DOHH2 (cell line): ENCODE data around the gene KCNAB1.

ENCODE experiments used
- H3F3A ChIP-seq: fragments of 200-600 bp; sonication (generic), shearing (Covaris generic); 2 replicates; pipeline ENCODE4 v1.6.0; 2016; ENCODE audit warnings: antibody characterized with exemption, mild to moderate bottlenecking; ENCODE audit not compliant: control insufficient read depth, insufficient read depth
- H3K27ac ChIP-seq: fragments of 200-600 bp; sonication (generic); 2 replicates; pipeline ENCODE4 v1.5.1; 2014; ENCODE audit warnings: low read depth, mild to moderate bottlenecking, low read length, moderate library complexity
- H3K27me3 ChIP-seq: fragments of 200-600 bp; sonication (generic); 2 replicates; pipeline ENCODE4 v1.6.1; 2014; ENCODE audit warnings: mild to moderate bottlenecking, low read length, mixed read lengths; ENCODE audit not compliant: control insufficient read depth
- H3K36me3 ChIP-seq: fragments of 200-600 bp; sonication (generic); 2 replicates; pipeline ENCODE4 v1.6.1; 2014; ENCODE audit warnings: mild to moderate bottlenecking, low read length, moderate library complexity, mixed read lengths; ENCODE audit not compliant: control insufficient read depth
- H3K4me1 ChIP-seq: fragments of 200-600 bp; sonication (generic); 2 replicates; pipeline ENCODE4 v1.6.1; 2014; ENCODE audit warnings: mild to moderate bottlenecking, low read length, mixed read lengths; ENCODE audit not compliant: control insufficient read depth
- H3K4me2 ChIP-seq: fragments of 200-600 bp; sonication (generic); 2 replicates; pipeline ENCODE4 v1.6.0; 2014; ENCODE audit warnings: mild to moderate bottlenecking, low read length, moderate library complexity
- H3K4me3 ChIP-seq: fragments of 200-600 bp; sonication (generic); 2 replicates; pipeline ENCODE4 v1.5.1; 2014; ENCODE audit warnings: mild to moderate bottlenecking, low read length, mixed read lengths
- H3K79me2 ChIP-seq: fragments of 200-600 bp; sonication (generic); 2 replicates; pipeline ENCODE4 v1.6.1; 2014; ENCODE audit warnings: mild to moderate bottlenecking, low read length, mixed read lengths; ENCODE audit not compliant: control insufficient read depth
- H3K9me2 ChIP-seq: fragments of 200-600 bp; sonication (generic); replicated peaks from 2 replicates; pipeline ENCODE4 v1.6.1; 2014; ENCODE audit warnings: mild to moderate bottlenecking, low read length, mixed read lengths; ENCODE audit not compliant: control insufficient read depth
- H3K9me3 ChIP-seq: fragments of 200-600 bp; sonication (generic); 2 replicates; pipeline ENCODE4 v1.6.1; 2014; ENCODE audit warnings: antibody characterized with exemption, low read length, mixed read lengths; ENCODE audit not compliant: control insufficient read depth, insufficient read depth
- H4K20me1 ChIP-seq: fragments of 200-600 bp; sonication (generic); 2 replicates; pipeline ENCODE4 v1.6.0; 2014; ENCODE audit warnings: low read depth, mild to moderate bottlenecking, antibody characterized with exemption, low read length, moderate library complexity; ENCODE audit not compliant: control insufficient read depth, insufficient read depth
- CTCF ChIP-seq: fragments of 200-600 bp; sonication (generic); IDR thresholded peaks from one replicate; pipeline ENCODE4 v1.5.1; 2014; ENCODE audit warnings: antibody characterized with exemption, mild to moderate bottlenecking, low read depth, low read length; ENCODE audit not compliant: poor library complexity, severe bottlenecking
- EZH2phosphoT487 ChIP-seq: fragments of 200-600 bp; sonication (generic); IDR thresholded peaks from 2 replicates; pipeline ENCODE4 v1.6.1; 2017; ENCODE audit warnings: borderline replicate concordance, mild to moderate bottlenecking, antibody characterized with exemption, low read length, moderate library complexity, mixed read lengths

The KCNAB1 gene

GRCh38 chr3:156532730-156533129 is 412.4 kb downstream of the KCNAB1 start:
- Histone ChIP-seq H3K9me2 (no peaks in the 10 kb centered on the region), H3K79me2 (no peaks in the 10 kb centered on the region), H3K4me1 (no peaks in the 10 kb centered on the region), H3K36me3 (no peaks in the 10 kb centered on the region), H3K4me3 (no peak overlapping the region), H3K27ac (no peak overlapping the region), H3K27me3 (no peaks in the 10 kb centered on the region), H3K9me3 (no peaks in the 10 kb centered on the region), H4K20me1 (no peaks in the 10 kb centered on the region; the same call in 1 of the 2 replicates), H3F3A (peaks cover 6% of the 10 kb centered on the region; the same call in 1 of the 2 replicates), H3K4me2 (no peak overlapping the region)
- TF ChIP-seq EZH2phosphoT487 (no peak), CTCF (no peak)

- no peaks in the 10 kb centered on the region for H3K79me2 ChIP-seq
- TF ChIP-seq CTCF (no peak), EZH2phosphoT487 (no peak)
- H3K4me2 ChIP-seq, result no peak overlapping the region
- H3K27ac ChIP-seq, result no peak overlapping the region
- no peaks in the 10 kb centered on the region for H3K36me3 ChIP-seq
- no peaks in the 10 kb centered on the region; the same call in 1 of the 2 replicates for H4K20me1 ChIP-seq
- no peaks in the 10 kb centered on the region for H3K9me2 ChIP-seq
- H3F3A ChIP-seq, result peaks cover 9% of the 10 kb centered on the region; the same call in 1 of the 2 replicates
- H3K9me3 ChIP-seq, result no peaks in the 10 kb centered on the region
- H3K27me3 ChIP-seq, result no peaks in the 10 kb centered on the region
- no peaks in the 10 kb centered on the region for H3K4me1 ChIP-seq
- no peak overlapping the region for H3K4me3 ChIP-seq
Measured at GRCh38 chr3:156533205-156533604, 412.8 kb downstream of the KCNAB1 start.

GRCh38 chr3:156535162-156535627 is 414.8 kb downstream of the KCNAB1 start:
- H3K4me1 ChIP-seq, result no peaks in the 10 kb centered on the region
- H3K27me3 ChIP-seq, result no peaks in the 10 kb centered on the region
- TF ChIP-seq EZH2phosphoT487 (no peak), CTCF (peak; percentile 16)
- H4K20me1 ChIP-seq, result no peaks in the 10 kb centered on the region; the same call in 1 of the 2 replicates
- H3K36me3 ChIP-seq, result peaks cover 11% of the 10 kb centered on the region
- peaks cover 9% of the 10 kb centered on the region; the same call in 1 of the 2 replicates for H3F3A ChIP-seq
- H3K9me3 ChIP-seq, result no peaks in the 10 kb centered on the region
- no peak overlapping the region for H3K4me3 ChIP-seq
- no peaks in the 10 kb centered on the region for H3K9me2 ChIP-seq
- H3K4me2 ChIP-seq, result no peak overlapping the region
- no peak overlapping the region for H3K27ac ChIP-seq
- H3K79me2 ChIP-seq, result no peaks in the 10 kb centered on the region
